ENCODE results near the gene FAM43A. TPM values are rescaled to one million over a fixed set of nuclear protein-coding genes. Genes with fewer than 3 reads are reported as not detected.

FAM43A gene
- total and polyA plus RNA-seq, 10 of the 15 experiments (the other 5 are each of a cell fraction or from before 2014, with no cell fraction given): 0.27 to 5.0 (median 1.1) TPM

DNA sequence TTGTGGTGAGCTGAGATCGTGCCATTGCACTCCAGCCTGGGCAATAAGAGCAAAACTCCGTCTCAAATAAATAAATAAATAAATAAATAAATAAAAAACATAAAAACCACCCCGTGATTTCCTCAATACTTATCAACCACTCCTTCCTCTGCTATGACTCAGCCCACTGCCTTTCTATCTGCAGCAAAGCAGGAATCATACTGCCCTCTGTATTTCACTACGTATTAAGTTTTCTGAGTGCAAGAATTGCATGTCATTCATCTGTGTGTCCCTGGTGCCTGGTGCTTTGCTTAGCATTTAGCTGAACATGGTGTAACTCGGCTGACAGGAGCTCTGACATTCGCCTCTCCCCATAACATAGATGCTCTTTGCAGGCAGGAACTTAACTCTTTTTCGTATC lies 20.8 kb upstream of the FAM43A start:
- Histone ChIP-seq H3K4me1 (ENCODE audit: control insufficient read depth, insufficient read depth, low read length) (no peaks in the 10 kb centered on the region), H3K4me2 (ENCODE audit: control insufficient read depth, insufficient read depth) (no peak overlapping the region), H3K9me3 (replicated peaks; ENCODE audit: control insufficient read depth, insufficient read depth, low read length) (no peaks in the 10 kb centered on the region), H3K27ac (ENCODE audit: control insufficient read depth, insufficient read depth) (no peak overlapping the region), H3K79me2 (ENCODE audit: control insufficient read depth, insufficient read depth, low read length) (peaks cover 9% of the 10 kb centered on the region), H3K4me3 (no peak overlapping the region), H2AFZ (ENCODE audit: control insufficient read depth, low read depth, low read length) (no peak overlapping the region), H3K36me3 (ENCODE audit: control insufficient read depth in 2 of 2, insufficient read depth in 2 of 2, low read length in 1 of 2) (peaks cover 4 to 18% of the 10 kb centered on the region in 2 experiments), H3K9ac (ENCODE audit: control insufficient read depth, insufficient read depth, low read length) (no peak overlapping the region), H3K27me3 (replicated peaks in 1 of 2; ENCODE audit: control insufficient read depth in 2 of 2, insufficient read depth in 2 of 2, low read length in 1 of 2) (no peaks in the 10 kb centered on the region), H4K20me1 (ENCODE audit: control insufficient read depth, insufficient read depth) (no peaks in the 10 kb centered on the region)
- CTCF ChIA-PET: interaction anchor here (1.6 kb wide), 1 partner anchor 18 kb away, joined by 5 read pairs; no protein-coding TSS in a partner anchor
- 97% methylated on average over 7 of the region's 7 CpGs for WGBS (ENCODE audit: insufficient coverage, insufficient replicate concordance, low lambda C conversion rate, missing lambda C conversion rate)
- POLR2A ChIA-PET: no interaction called here
- intact Hi-C loops (cut with micrococcal nuclease; ENCODE audit: unreplicated experiment): no loop called here
- ATAC-seq (no peak), DNase-seq (ENCODE audit: low read depth, low spot score) (no peak), FAIRE-seq (no peak)
- SMC1A ChIA-PET (ENCODE audit: uncharacterized antibody, unreplicated experiment): interaction anchor here (1.4 kb wide), 1 partner anchor 18 kb away, joined by 4 read pairs; no protein-coding TSS in a partner anchor
- TSS peak; percentile 33 for BruUV-seq (replicated peaks)
- RAD21 ChIA-PET (ENCODE audit: unreplicated experiment): no interaction called here
- in situ Hi-C loops (cut with MboI): no loop called here
- no peak for TF ChIP-seq CREM (IDR thresholded peaks at IDR 0.05; ENCODE audit: low read depth)

DNA sequence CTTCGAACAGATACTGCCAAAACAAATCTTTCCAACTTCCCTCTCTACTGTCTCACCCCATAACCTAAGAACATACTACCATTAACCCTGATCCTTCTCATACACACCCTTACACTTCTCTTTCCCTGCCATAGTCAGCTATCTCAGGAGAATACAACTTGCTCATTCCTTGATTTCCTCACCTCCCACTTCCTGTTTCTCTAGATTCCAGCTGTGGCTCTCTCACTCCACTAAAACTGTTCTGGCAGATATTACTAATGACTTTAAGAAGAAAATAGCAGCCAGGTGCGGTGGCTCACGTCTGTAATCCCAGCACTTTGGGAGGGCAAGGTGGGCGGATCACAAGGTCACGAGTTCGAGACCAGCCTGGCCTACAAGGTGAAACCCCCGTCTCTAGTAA lies 18.3 kb upstream of the FAM43A start:
- ChIA-PET CTCF (interaction anchor here (1.3 to 1.7 kb wide), 2 partner anchors 15 to 195 kb away, joined by 3 to 8 read pairs; no protein-coding TSS in a partner anchor), POLR2A (interaction anchor here (0.6 to 0.7 kb wide), 2 partner anchors 221 to 728 kb away, joined by 3 read pairs; no protein-coding TSS in a partner anchor)
- in situ Hi-C loops (cut with MboI): no loop called here

More for the DNA sequence above, 18.3 kb upstream of the FAM43A start:
- Histone ChIP-seq H3K36me3 (ENCODE audit: control insufficient read depth in 2 of 2, insufficient read depth in 2 of 2, low read length in 1 of 2) (peaks cover 2 to 13% of the 10 kb centered on the region in 2 experiments), H3K4me1 (ENCODE audit: control insufficient read depth, insufficient read depth, low read length) (peaks cover 10% of the 10 kb centered on the region; the same call in 1 of the 2 replicates), H3K9me3 (replicated peaks; ENCODE audit: control insufficient read depth, insufficient read depth, low read length) (no peaks in the 10 kb centered on the region), H3K4me2 (ENCODE audit: control insufficient read depth, insufficient read depth) (no peak overlapping the region), H3K4me3 (no peak overlapping the region), H3K27ac (ENCODE audit: control insufficient read depth, insufficient read depth) (no peak overlapping the region), H3K79me2 (ENCODE audit: control insufficient read depth, insufficient read depth, low read length) (peaks cover 30% of the 10 kb centered on the region), H4K20me1 (ENCODE audit: control insufficient read depth, insufficient read depth) (no peaks in the 10 kb centered on the region), H3K9ac (ENCODE audit: control insufficient read depth, insufficient read depth, low read length) (no peak overlapping the region), H2AFZ (ENCODE audit: control insufficient read depth, low read depth, low read length) (no peak overlapping the region), H3K27me3 (replicated peaks in 1 of 2; ENCODE audit: control insufficient read depth in 2 of 2, insufficient read depth in 2 of 2, low read length in 1 of 2) (no peaks in the 10 kb centered on the region)
- intact Hi-C loops (cut with micrococcal nuclease; ENCODE audit: unreplicated experiment): no loop called here
- DNase-seq (ENCODE audit: low read depth, low spot score) (no peak), FAIRE-seq (no peak), ATAC-seq (no peak)
- BruUV-seq (replicated peaks): no TSS peak
- TF ChIP-seq SPI1 (IDR thresholded peaks at IDR 0.05; ENCODE audit: borderline replicate concordance, insufficient read depth, low read depth, low read length): peak; percentile 27; the same call in 1 of the 2 replicates
- no peak for TF ChIP-seq STAT3 (IDR thresholded peaks at IDR 0.05; ENCODE audit: low read depth, low read length)
- no peak for TF ChIP-seq NFYA (IDR thresholded peaks at IDR 0.05; ENCODE audit: borderline replicate concordance, low read depth, low read length)
- TF ChIP-seq RAD51 (IDR thresholded peaks at IDR 0.05): no peak
- TF ChIP-seq SMC3 (IDR thresholded peaks at IDR 0.05; ENCODE audit: borderline replicate concordance, low read length): no peak
- no peak for TF ChIP-seq TCF3 (IDR thresholded peaks at IDR 0.05; ENCODE audit: borderline replicate concordance, insufficient read depth, low read depth, low read length)
- no peak for TF ChIP-seq KLF5 (IDR thresholded peaks at IDR 0.05; ENCODE audit: partially characterized antibody)
- ChIA-PET SMC1A (ENCODE audit: uncharacterized antibody, unreplicated experiment) (no interaction called here), RAD21 (ENCODE audit: unreplicated experiment) (interaction anchor here (0.5 kb wide), 1 partner anchor 199 kb away, joined by 5 read pairs; no protein-coding TSS in a partner anchor)
- WGBS (ENCODE audit: insufficient coverage, insufficient replicate concordance, low lambda C conversion rate, missing lambda C conversion rate): 51% methylated on average over 7 of the region's 7 CpGs

Data from GM12878 (cell line).